BLaER1 (cell line): Measurements from ENCODE around the gene RAB44.

Source experiments
- H3K27ac ChIP-seq: shearing (Covaris generic); formaldehyde crosslinking; 2 replicates; pipeline ENCODE4 v1.8.1; 2022
- H3K27me3 ChIP-seq: shearing (Covaris generic); formaldehyde crosslinking; 2 replicates; pipeline ENCODE4 v1.8.1; 2022
- H3K36me3 ChIP-seq: shearing (Covaris generic); formaldehyde crosslinking; 2 replicates; pipeline ENCODE4 v1.8.1; 2022
- H3K4me1 ChIP-seq: shearing (Covaris generic); formaldehyde crosslinking; 2 replicates; pipeline ENCODE4 v1.8.1; 2022
- H3K4me2 ChIP-seq: shearing (Covaris generic); formaldehyde crosslinking; 2 replicates; pipeline ENCODE4 v1.8.1; 2022
- H3K4me3 ChIP-seq: shearing (Covaris generic); formaldehyde crosslinking; 2 replicates; pipeline ENCODE4 v1.8.1; 2022
- H3K9ac ChIP-seq: shearing (Covaris generic); formaldehyde crosslinking; 2 replicates; pipeline ENCODE4 v1.8.1; 2022
- H3K9me3 ChIP-seq: shearing (Covaris generic); formaldehyde crosslinking; 2 replicates; pipeline ENCODE4 v1.8.1; 2022
- H4K20me1 ChIP-seq: shearing (Covaris generic); formaldehyde crosslinking; 2 replicates; pipeline ENCODE4 v1.8.1; 2022
- Cebpa-rat ChIP-seq: shearing (Covaris generic); IDR thresholded peaks from 2 replicates; pipeline ENCODE4 v1.8.1; 2022

The RAB44 gene

DNA sequence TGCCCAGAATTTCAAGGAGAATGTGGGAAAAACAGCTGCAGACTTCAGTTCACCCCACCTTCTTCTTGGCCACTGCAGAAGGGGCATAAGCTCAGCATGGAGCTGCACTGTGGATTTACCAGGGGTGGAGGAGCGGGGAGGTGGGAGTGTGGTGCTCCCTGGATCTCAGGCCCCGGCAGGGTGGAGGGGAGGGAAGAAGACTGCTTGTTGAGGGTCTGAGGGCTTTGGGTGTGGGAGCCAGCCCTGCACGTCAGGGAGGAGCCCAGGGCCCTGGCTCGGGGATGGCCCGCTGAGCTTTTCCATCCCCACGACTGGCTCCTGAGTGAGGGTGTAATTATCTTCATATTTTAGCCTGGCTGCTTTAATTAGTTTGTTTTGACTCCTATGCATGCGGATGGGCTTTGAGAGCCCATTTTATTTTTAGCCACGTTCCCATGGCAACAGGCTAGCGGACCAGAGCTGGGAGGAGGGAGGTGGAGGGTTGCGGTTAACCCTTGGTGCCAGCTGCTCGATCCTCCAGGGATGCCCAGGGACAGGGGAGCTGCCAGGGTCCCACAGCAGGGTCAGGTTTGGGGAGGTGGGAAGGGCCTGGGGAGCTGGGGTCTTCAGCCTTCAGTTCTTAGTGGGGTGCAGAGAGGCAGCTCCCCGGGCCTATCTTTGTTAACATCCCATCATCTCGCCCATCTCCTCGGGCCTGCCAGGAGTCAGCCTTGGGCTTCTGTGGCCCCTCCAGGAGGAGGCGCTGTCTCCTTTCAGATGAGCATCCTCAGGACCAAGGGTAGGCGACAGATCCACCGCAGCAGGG, 68.2 kb downstream of the RAB44 start:
- no peak for TF ChIP-seq Cebpa-rat
- Histone ChIP-seq H3K27ac (peak overlapping the region; percentile 94), H4K20me1 (peaks cover 11% of the 10 kb centered on the region), H3K9me3 (no peaks in the 10 kb centered on the region), H3K4me2 (peak overlapping the region; percentile 97), H3K4me3 (peak overlapping the region; percentile 59), H3K9ac (peak overlapping the region; percentile 79), H3K4me1 (peaks cover 100% of the 10 kb centered on the region), H3K27me3 (no peaks in the 10 kb centered on the region), H3K36me3 (no peaks in the 10 kb centered on the region)

DNA sequence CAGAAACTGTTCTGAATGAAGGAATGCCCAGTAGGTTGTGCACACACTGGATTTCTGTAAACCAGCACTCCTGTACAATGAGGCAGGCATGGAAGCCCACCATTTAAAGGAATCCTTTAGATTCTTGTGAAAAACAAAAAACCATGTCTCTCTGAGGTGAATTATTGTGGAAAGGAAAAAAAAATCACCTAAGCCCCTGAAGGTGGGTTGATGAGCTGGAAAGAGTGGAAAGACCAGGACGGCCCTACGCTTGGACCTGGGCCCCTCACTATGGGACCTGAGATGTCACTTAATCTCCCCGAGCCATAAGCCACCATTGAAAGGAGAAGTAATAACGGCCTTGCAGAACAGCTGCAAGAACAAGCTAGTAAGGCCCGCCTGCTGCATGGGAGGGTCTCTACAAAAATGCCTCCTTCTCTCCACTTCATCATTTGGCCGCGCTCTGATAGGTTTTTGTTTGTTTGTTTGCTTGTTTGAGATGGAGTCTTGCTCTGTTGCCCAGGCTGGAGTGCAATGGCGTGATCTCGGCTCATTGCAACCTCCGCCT, 68.8 kb downstream of the RAB44 start:
- TF ChIP-seq Cebpa-rat, result no peak
- H3K9me3 ChIP-seq, result no peaks in the 10 kb centered on the region
- H3K4me1 ChIP-seq, result peaks cover 100% of the 10 kb centered on the region
- H3K4me3 ChIP-seq, result 0 out of 2 replicates have a peak overlapping the region, but pooled peaks have one; percentile 15
- no peaks in the 10 kb centered on the region for H3K36me3 ChIP-seq
- H3K9ac ChIP-seq, result no peak overlapping the region
- H4K20me1 ChIP-seq, result peaks cover 11% of the 10 kb centered on the region
- H3K4me2 ChIP-seq, result peak overlapping the region; percentile 97
- H3K27me3 ChIP-seq, result no peaks in the 10 kb centered on the region
- H3K27ac ChIP-seq, result peak overlapping the region; percentile 65

DNA sequence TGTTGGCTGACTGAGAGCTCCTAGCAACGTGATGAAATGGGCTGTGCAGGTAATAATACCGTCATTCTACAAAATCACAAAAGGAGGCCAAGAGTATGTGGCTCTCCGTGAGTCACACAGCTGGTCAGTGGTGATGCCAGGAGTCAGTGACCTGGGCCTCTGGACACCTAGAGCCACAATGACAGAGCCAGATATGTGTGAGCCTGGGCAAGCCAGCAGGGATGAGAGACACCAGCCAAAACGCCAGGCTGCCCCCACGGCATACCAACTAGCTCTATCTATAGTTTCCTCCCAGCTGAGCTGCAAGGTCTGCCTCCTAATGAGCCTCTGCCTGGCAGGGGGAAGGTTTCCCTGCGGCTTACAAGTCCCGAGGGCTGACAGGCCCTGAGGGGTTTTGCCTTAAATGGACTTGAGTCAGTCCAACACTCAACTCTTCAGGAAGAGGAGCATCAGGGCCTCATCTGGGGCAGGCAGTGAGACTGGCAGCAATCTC, 71.6 kb downstream of the RAB44 start:
- peak overlapping the region; percentile 97 for H3K4me2 ChIP-seq
- H3K27ac ChIP-seq, result no peak overlapping the region
- H3K4me3 ChIP-seq, result peak overlapping the region; percentile 40
- H3K9ac ChIP-seq, result peak overlapping the region; percentile 27; the same call in 1 of the 2 replicates
- no peaks in the 10 kb centered on the region for H3K9me3 ChIP-seq
- H3K4me1 ChIP-seq, result peaks cover 97% of the 10 kb centered on the region
- TF ChIP-seq Cebpa-rat, result no peak
- H3K27me3 ChIP-seq, result 0 out of 2 replicates have a peak, but pooled peaks cover 3% of the 10 kb centered on the region
- no peaks in the 10 kb centered on the region for H3K36me3 ChIP-seq
- peaks cover 11% of the 10 kb centered on the region for H4K20me1 ChIP-seq

DNA sequence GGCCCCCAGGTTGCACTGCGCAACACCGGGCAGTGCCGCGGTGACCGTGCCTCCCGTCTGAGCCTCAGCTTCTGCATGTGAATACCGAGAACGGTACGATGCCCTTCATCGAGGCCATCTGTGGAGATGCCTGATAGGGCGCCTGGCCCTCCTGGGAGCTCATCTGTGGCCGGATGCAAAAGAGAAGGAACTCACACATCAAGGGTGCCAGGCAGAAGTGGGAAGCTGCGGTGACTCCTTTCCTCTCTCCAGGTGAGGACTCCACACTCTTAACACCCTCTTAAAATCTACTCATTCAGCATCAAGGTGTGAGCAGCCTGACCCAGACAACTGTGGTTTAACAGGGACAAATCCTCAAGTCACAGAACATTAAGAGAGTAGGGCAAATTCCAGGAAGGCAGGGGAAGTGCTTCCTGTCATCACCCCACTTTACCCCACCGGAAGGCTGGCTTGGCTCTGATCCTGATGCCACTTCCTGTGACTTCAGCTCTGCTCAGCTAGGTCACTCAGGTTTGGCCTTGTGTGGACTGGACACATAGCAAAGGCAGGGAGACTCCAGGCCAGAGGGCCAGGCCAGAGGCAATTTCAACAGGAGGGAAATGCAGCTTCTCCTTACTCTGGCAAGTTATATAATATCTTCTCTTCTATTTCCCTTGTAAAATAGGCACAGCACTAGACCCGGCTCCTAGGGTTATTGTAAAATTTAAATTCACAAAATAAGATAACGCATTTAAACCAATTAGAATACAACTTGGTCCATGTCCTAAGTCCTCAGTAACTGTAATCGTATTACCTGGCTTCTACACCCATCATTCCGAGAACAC, 72.3 kb downstream of the RAB44 start:
- Histone ChIP-seq H3K4me3 (peak overlapping the region; percentile 40), H3K4me1 (peaks cover 94% of the 10 kb centered on the region), H3K27me3 (0 out of 2 replicates have a peak, but pooled peaks cover 3% of the 10 kb centered on the region), H3K4me2 (peak overlapping the region; percentile 97), H3K9ac (no peak overlapping the region), H3K36me3 (no peaks in the 10 kb centered on the region), H4K20me1 (peaks cover 11% of the 10 kb centered on the region), H3K27ac (no peak overlapping the region), H3K9me3 (no peaks in the 10 kb centered on the region)
- no peak for TF ChIP-seq Cebpa-rat

DNA sequence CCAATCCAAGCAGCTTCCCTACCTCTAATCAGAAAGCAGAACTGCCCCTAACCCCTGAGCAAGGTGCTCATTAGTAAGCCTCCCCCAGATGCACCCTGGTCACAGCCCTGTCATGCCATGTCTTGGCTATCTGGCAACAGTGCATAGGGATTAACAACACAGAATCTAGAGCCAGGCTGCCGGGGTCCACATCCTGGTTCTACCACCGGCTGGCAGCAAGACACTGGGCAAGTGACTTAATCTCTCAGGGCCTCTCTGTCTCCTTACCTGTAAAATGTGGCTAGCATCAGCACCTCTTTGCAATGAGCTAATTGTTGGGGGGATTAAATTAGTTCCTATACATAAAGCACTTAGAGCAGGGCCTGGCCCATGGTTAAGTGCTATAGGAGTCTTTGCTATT, 73.5 kb downstream of the RAB44 start:
- no peak for TF ChIP-seq Cebpa-rat
- peaks cover 11% of the 10 kb centered on the region for H4K20me1 ChIP-seq
- peak overlapping the region; percentile 97 for H3K4me2 ChIP-seq
- no peaks in the 10 kb centered on the region for H3K36me3 ChIP-seq
- no peak overlapping the region for H3K27ac ChIP-seq
- H3K4me1 ChIP-seq, result peaks cover 81% of the 10 kb centered on the region
- peaks cover 15% of the 10 kb centered on the region; the same call in 1 of the 2 replicates for H3K27me3 ChIP-seq
- H3K9ac ChIP-seq, result no peak overlapping the region
- no peaks in the 10 kb centered on the region for H3K9me3 ChIP-seq
- H3K4me3 ChIP-seq, result no peak overlapping the region

DNA sequence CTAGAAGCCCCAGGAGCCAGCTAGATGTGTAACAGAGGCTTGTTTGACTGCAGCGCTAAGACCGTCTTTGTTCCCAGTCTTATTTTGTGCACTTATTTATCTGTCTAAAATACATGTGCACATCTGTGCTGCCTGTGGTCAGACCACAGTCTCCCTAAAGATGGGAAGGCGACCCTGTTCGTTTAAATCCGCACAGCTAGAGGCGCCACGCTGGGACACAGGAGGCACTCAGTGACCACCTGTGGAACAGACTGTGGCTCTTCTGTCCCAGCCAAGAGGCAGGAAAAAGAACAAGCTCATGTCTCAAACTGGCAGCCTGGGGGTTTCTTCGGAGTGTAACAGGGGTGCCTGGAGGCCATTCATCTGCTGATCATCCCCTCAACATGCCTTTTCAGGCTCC, 74.8 kb downstream of the RAB44 start:
- Histone ChIP-seq H3K9ac (peak overlapping the region; percentile 43; the same call in 1 of the 2 replicates), H3K9me3 (no peaks in the 10 kb centered on the region), H4K20me1 (peaks cover 11% of the 10 kb centered on the region), H3K4me1 (peaks cover 69% of the 10 kb centered on the region), H3K4me2 (peak overlapping the region; percentile 97), H3K27ac (peak overlapping the region; percentile 64; the same call in 1 of the 2 replicates), H3K4me3 (no peak overlapping the region), H3K36me3 (no peaks in the 10 kb centered on the region), H3K27me3 (peaks cover 26% of the 10 kb centered on the region)
- no peak for TF ChIP-seq Cebpa-rat

DNA sequence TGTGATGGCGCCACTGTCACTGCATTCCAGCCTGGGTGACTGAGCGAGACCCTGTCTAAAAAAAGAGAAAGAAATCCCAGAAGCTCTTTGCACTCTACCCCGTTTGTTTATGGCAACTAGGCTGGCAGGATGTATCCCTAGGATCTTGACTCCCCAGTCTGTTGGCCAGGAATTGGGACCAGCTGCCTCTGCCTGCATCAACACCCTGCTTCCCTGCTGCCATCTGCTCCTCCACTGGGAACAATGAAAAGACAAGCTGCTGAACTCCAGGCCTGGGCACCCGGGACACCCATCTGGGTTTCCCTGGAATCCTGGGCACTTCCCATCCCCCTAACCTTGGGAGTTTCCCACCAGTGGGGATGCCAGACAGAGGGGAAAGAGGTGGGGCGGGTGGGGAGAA, 76.7 kb downstream of the RAB44 start:
- no peak overlapping the region for H3K27ac ChIP-seq
- H3K4me1 ChIP-seq, result peaks cover 49% of the 10 kb centered on the region
- H4K20me1 ChIP-seq, result peaks cover 11% of the 10 kb centered on the region
- H3K27me3 ChIP-seq, result peaks cover 44% of the 10 kb centered on the region
- no peak overlapping the region for H3K4me3 ChIP-seq
- no peak overlapping the region for H3K9ac ChIP-seq
- no peaks in the 10 kb centered on the region for H3K9me3 ChIP-seq
- 0 out of 2 replicates have a peak overlapping the region, but pooled peaks have one; percentile 97 for H3K4me2 ChIP-seq
- no peaks in the 10 kb centered on the region for H3K36me3 ChIP-seq
- TF ChIP-seq Cebpa-rat, result no peak

DNA sequence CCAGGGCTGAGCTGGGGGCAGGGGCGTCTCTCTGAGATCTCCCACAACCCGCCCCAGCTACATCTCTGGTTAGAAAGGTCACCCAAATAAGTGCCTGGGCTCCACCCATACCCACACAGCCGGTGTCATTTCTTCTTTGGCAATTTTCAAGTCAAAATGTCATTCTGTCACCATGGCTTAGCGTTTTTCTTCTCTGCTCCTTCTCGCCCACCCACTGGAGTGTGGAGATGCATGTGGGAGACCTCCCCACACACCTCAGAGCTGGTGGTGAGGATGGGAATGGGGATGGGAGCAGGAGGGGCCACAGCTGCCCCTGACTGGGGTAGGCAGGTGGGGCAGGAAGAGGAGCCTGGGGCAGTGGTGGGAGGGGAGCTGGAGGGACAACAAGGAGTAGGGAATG, 78.5 kb downstream of the RAB44 start:
- no peaks in the 10 kb centered on the region for H3K36me3 ChIP-seq
- no peak overlapping the region for H3K9ac ChIP-seq
- peaks cover 61% of the 10 kb centered on the region for H3K27me3 ChIP-seq
- no peak overlapping the region for H3K27ac ChIP-seq
- H3K4me2 ChIP-seq, result no peak overlapping the region
- peaks cover 13% of the 10 kb centered on the region for H4K20me1 ChIP-seq
- no peaks in the 10 kb centered on the region for H3K9me3 ChIP-seq
- peaks cover 48% of the 10 kb centered on the region for H3K4me1 ChIP-seq
- TF ChIP-seq Cebpa-rat, result no peak
- no peak overlapping the region for H3K4me3 ChIP-seq

DNA sequence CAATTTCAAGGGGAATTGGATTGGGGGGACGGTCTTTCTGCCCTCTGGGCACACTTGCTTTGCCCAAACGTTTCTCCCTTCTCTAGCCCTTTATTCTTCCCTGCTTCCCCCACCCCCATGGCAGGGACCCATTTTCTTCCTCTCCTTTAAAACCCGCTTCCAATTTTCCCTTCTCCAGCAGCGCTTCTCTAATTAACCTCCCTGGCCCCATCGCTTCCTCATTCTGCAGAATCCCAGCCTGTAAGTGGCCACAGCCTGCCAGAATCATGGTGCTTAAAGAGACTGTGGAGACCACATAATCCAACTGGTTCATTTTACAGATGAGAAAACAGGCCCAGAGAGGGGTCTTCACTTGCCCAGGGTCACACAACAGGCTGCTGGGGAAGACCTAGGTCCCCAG, 80.2 kb downstream of the RAB44 start:
- H3K9ac ChIP-seq, result no peak overlapping the region
- no peak overlapping the region for H3K4me3 ChIP-seq
- H3K27ac ChIP-seq, result no peak overlapping the region
- peaks cover 69% of the 10 kb centered on the region for H3K27me3 ChIP-seq
- no peak overlapping the region for H3K4me2 ChIP-seq
- H4K20me1 ChIP-seq, result peaks cover 27% of the 10 kb centered on the region
- H3K9me3 ChIP-seq, result no peaks in the 10 kb centered on the region
- no peaks in the 10 kb centered on the region for H3K36me3 ChIP-seq
- peaks cover 48% of the 10 kb centered on the region for H3K4me1 ChIP-seq
- no peak for TF ChIP-seq Cebpa-rat
